HL-60 (cell line): ENCODE results near the gene DPP4.
"Not testable (repeated sequence)": the region's sequence is repeated elsewhere in the genome, so short reads cannot be mapped to it uniquely, and the experiment has no call there.

Experiments used
- DNase-seq, 2 experiments: peaks; one replicate each; pipeline ENCODE4 v3.0.0-alpha.2; 2010 to 2020; ENCODE audit warnings: low read depth in 1 of 2, low spot score in 1 of 2
- H3K27ac ChIP-seq: fragments of 250-450 bp; sonication (Bioruptor Pico); replicated peaks from 2 replicates; pipeline ENCODE4 v1.5.1; 2020; ENCODE audit warnings: mild to moderate bottlenecking, moderate library complexity
- H3K27me3 ChIP-seq: fragments of 250-450 bp; sonication (Bioruptor Pico); 2 replicates; pipeline ENCODE4 v1.5.1; 2021; ENCODE audit warnings: mild to moderate bottlenecking, moderate library complexity; ENCODE audit not compliant: insufficient read depth, poor library complexity, severe bottlenecking
- H3K4me3 ChIP-seq: replicated peaks from 2 replicates; pipeline ENCODE4 v1.5.1; 2011; ENCODE audit warnings: mild to moderate bottlenecking, control low read depth, low read length; ENCODE audit not compliant: insufficient read depth
- CTCF ChIP-seq: IDR thresholded peaks from one replicate; pipeline ENCODE4 v1.5.1; 2011; ENCODE audit warnings: low read length, control low read depth, inconsistent platforms; ENCODE audit not compliant: insufficient read depth
- GABPA ChIP-seq: IDR thresholded peaks from 2 replicates; pipeline ENCODE4 v1.6.1; 2012; ENCODE audit warnings: low read depth
- POLR2AphosphoS5 ChIP-seq: IDR thresholded peaks from 2 replicates; pipeline ENCODE4 v1.6.1; 2012; ENCODE audit warnings: low read depth
- REST ChIP-seq: IDR thresholded peaks from 2 replicates; pipeline ENCODE4 v1.6.1; 2012; ENCODE audit warnings: low read depth; ENCODE audit not compliant: insufficient replicate concordance
- SPI1 ChIP-seq: IDR thresholded peaks from 2 replicates; pipeline ENCODE4 v1.6.1; 2012; ENCODE audit warnings: low read depth, mild to moderate bottlenecking, borderline replicate concordance

DPP4 gene

GRCh38 chr2:162053808-162054155 lies 20.2 kb downstream of the DPP4 start:
- TF ChIP-seq CTCF (no peak), REST (no peak), GABPA (no peak), POLR2AphosphoS5 (no peak), SPI1 (no peak)
- no peak for DNase-seq
- no peaks in the 10 kb centered on the region for H3K27me3 ChIP-seq
- no peak overlapping the region for H3K4me3 ChIP-seq
- no peak overlapping the region for H3K27ac ChIP-seq

GRCh38 chr2:162053066-162053807 lies 20.8 kb downstream of the DPP4 start:
- DNase-seq: no peak
- TF ChIP-seq GABPA (no peak), REST (no peak), SPI1 (no peak)

GRCh38 chr2:162050513-162050961 lies 23.5 kb downstream of the DPP4 start:
- Histone ChIP-seq H3K27me3 (no peaks in the 10 kb centered on the region), H3K4me3 (no peak overlapping the region), H3K27ac (no peak overlapping the region)
- DNase-seq: no peak
- no peak for TF ChIP-seq POLR2AphosphoS5
- TF ChIP-seq SPI1: no peak
- TF ChIP-seq CTCF: no peak
- no peak for TF ChIP-seq GABPA
- no peak for TF ChIP-seq REST

More at GRCh38 chr2:162053066-162053807, 20.8 kb downstream of the DPP4 start:
- Histone ChIP-seq H3K27ac (no peak overlapping the region), H3K27me3 (no peaks in the 10 kb centered on the region), H3K4me3 (no peak overlapping the region)

- not testable (repeated sequence) for H3K27ac ChIP-seq, DNase-seq, H3K4me3 ChIP-seq, H3K27me3 ChIP-seq
Observed at GRCh38 chr2:162049089-162049488, 24.9 kb downstream of the DPP4 start.
